IMR-90 (cell line): ENCODE results near the gene MTREX. TPM values are rescaled to one million over a fixed set of nuclear protein-coding genes. Genes with fewer than 3 reads are reported as not detected.

Experiments
- ATAC-seq: fragments of 200-7000 bp; cut with Tn5 transposase; 2 replicates; pipeline ENCODE4 v1.9.1; 2020; ENCODE audit warnings: low read depth, mild to moderate bottlenecking, moderate library complexity
- BruUV-seq: library from RNA; stranded (reverse); fragments of 400-500 nt; replicated peaks from 2 replicates; lab custom pipeline; 2021; lab: Mats Ljungman, UMichigan
- CTCF ChIA-PET: fragments of 300-600 bp; formaldehyde crosslinking; extraction: SDS; loops from one replicate; lab custom pipeline; 2021; ENCODE audit warnings: antibody characterized with exemption; lab: Yijun Ruan, JAX
- POLR2A ChIA-PET: fragments of 300-600 bp; sonication (Branson Sonifier 250); formaldehyde crosslinking; loops from one replicate; lab custom pipeline; 2022; ENCODE audit warnings: antibody characterized with exemption; ENCODE audit not compliant: unreplicated experiment; lab: Charles Lee
- DNase-seq: peaks from one replicate; pipeline ENCODE4 v3.0.0; 2013
- H2AFZ ChIP-seq: replicated peaks from 2 replicates; pipeline ENCODE3; 2013; ENCODE audit warnings: low read length, mild to moderate bottlenecking; ENCODE audit not compliant: poor library complexity
- H2AK5ac ChIP-seq: 2 replicates; pipeline ENCODE4 v1.6.1; 2013; ENCODE audit warnings: low read depth, low read length, inconsistent platforms
- H2AK9ac ChIP-seq: replicated peaks from 2 replicates; pipeline ENCODE3; 2013; ENCODE audit warnings: mild to moderate bottlenecking, low read depth, low read length, moderate library complexity; ENCODE audit not compliant: poor library complexity
- H2BK120ac ChIP-seq: 2 replicates; pipeline ENCODE4 v1.6.1; 2013; ENCODE audit warnings: low read depth, low read length, inconsistent platforms
- H2BK15ac ChIP-seq: 3 replicates; pipeline ENCODE4 v1.6.1; 2013; ENCODE audit warnings: low read depth, low read length, inconsistent platforms
- H2BK20ac ChIP-seq: 2 replicates; pipeline ENCODE4 v1.6.1; 2013; ENCODE audit warnings: low read depth, mild to moderate bottlenecking, inconsistent platforms, low read length, moderate library complexity
- H2BK5ac ChIP-seq: 2 replicates; pipeline ENCODE4 v1.6.1; 2013; ENCODE audit warnings: mild to moderate bottlenecking, low read depth, low read length, inconsistent platforms; ENCODE audit not compliant: poor library complexity, severe bottlenecking
- H3K14ac ChIP-seq: replicated peaks from 2 replicates; pipeline ENCODE4 v1.6.1; 2013; ENCODE audit warnings: low read depth, low read length, inconsistent platforms
- H3K18ac ChIP-seq: 2 replicates; pipeline ENCODE4 v1.6.1; 2013; ENCODE audit warnings: low read depth, low read length, control low read depth
- H3K23ac ChIP-seq: 2 replicates; pipeline ENCODE4 v1.6.1; 2013; ENCODE audit warnings: low read depth, low read length, inconsistent platforms
- H3K27ac ChIP-seq: 2 replicates; pipeline ENCODE4 v1.5.1; 2013; ENCODE audit warnings: mild to moderate bottlenecking, control low read depth, low read length; ENCODE audit not compliant: insufficient read depth
- H3K27me3 ChIP-seq: 2 replicates; pipeline ENCODE4 v1.6.1; 2013; ENCODE audit warnings: low read length; ENCODE audit not compliant: control insufficient read depth, insufficient read depth
- H3K36me3 ChIP-seq: 2 replicates; pipeline ENCODE4 v1.6.1; 2013; ENCODE audit warnings: low read length, mixed read lengths; ENCODE audit not compliant: control insufficient read depth, insufficient read depth
- H3K4ac ChIP-seq: 2 replicates; pipeline ENCODE4 v1.6.1; 2013; ENCODE audit warnings: low read depth, low read length, inconsistent platforms
- H3K4me1 ChIP-seq: 2 replicates; pipeline ENCODE4 v1.6.1; 2013; ENCODE audit warnings: low read length, mixed read lengths; ENCODE audit not compliant: control insufficient read depth, insufficient read depth
- H3K4me2 ChIP-seq: 2 replicates; pipeline ENCODE4 v1.6.1; 2013; ENCODE audit warnings: low read depth, mild to moderate bottlenecking, control low read depth, low read length, moderate library complexity
- H3K4me3 ChIP-seq: 2 replicates; pipeline ENCODE4 v1.5.1; 2013; ENCODE audit warnings: low read depth, mild to moderate bottlenecking, control low read depth, low read length, moderate library complexity; ENCODE audit not compliant: insufficient read depth
- H3K56ac ChIP-seq: 2 replicates; pipeline ENCODE4 v1.6.1; 2013; ENCODE audit warnings: low read length, inconsistent platforms; ENCODE audit not compliant: insufficient read depth; ENCODE audit errors: extremely low read depth
- H3K79me1 ChIP-seq, 2 experiments: 2 replicates each; pipeline ENCODE4 v1.6.1; 2013; ENCODE audit warnings: low read length in 2 of 2, inconsistent platforms in 1 of 2, low read depth in 1 of 2
- H3K9ac ChIP-seq: 2 replicates; pipeline ENCODE4 v1.6.1; 2013; ENCODE audit warnings: low read depth, low read length, control low read depth
- H3K9me1 ChIP-seq: 2 replicates; pipeline ENCODE4 v1.6.1; 2013; ENCODE audit warnings: low read length, inconsistent platforms; ENCODE audit not compliant: insufficient read depth
- H3K9me3 ChIP-seq: 2 replicates; pipeline ENCODE4 v1.6.1; 2013; ENCODE audit warnings: low read length; ENCODE audit not compliant: control insufficient read depth, insufficient read depth
- H4K20me1 ChIP-seq: 2 replicates; pipeline ENCODE4 v1.6.1; 2013; ENCODE audit warnings: low read length, inconsistent platforms; ENCODE audit not compliant: insufficient read depth
- H4K5ac ChIP-seq: 2 replicates; pipeline ENCODE4 v1.6.1; 2013; ENCODE audit warnings: mild to moderate bottlenecking, low read depth, low read length, control low read depth
- H4K8ac ChIP-seq, 2 experiments: 2 replicates each; pipeline ENCODE4 v1.6.1; 2013; ENCODE audit warnings: low read depth in 2 of 2, low read length in 2 of 2, control low read depth in 1 of 2, inconsistent platforms in 1 of 2
- H4K91ac ChIP-seq: 2 replicates; pipeline ENCODE4 v1.6.1; 2013; ENCODE audit warnings: low read depth, low read length, inconsistent platforms; ENCODE audit not compliant: insufficient read depth
- CEBPB ChIP-seq: IDR thresholded peaks from 2 replicates; pipeline ENCODE4 v1.6.1; 2012; ENCODE audit warnings: low read depth, low read length, improper control_type of control experiment
- CHD1 ChIP-seq: IDR thresholded peaks from 2 replicates; pipeline ENCODE4 v1.6.1; 2012; ENCODE audit warnings: low read depth, low read length, improper control_type of control experiment
- CTCF ChIP-seq: conservative IDR thresholded peaks from 2 replicates; pipeline ENCODE4 v1.5.1; 2012; ENCODE audit warnings: mild to moderate bottlenecking, low read depth, low read length, improper control_type of control experiment
- FOS ChIP-seq: fragments of 150-350 bp; IDR thresholded peaks from 2 replicates; pipeline ENCODE4 v1.6.1; 2016; ENCODE audit warnings: low read depth, low read length
- MAZ ChIP-seq: IDR thresholded peaks from 2 replicates; pipeline ENCODE4 v1.6.1; 2012; ENCODE audit warnings: low read depth, mild to moderate bottlenecking, low read length, improper control_type of control experiment, moderate library complexity, borderline replicate concordance
- MXI1 ChIP-seq: IDR thresholded peaks from 2 replicates; pipeline ENCODE4 v1.6.1; 2012; ENCODE audit warnings: low read depth, mild to moderate bottlenecking, low read length, moderate library complexity, borderline replicate concordance
- NFE2L2 ChIP-seq: fragments of 150-350 bp; IDR thresholded peaks from 2 replicates; pipeline ENCODE4 v1.6.1; 2016; ENCODE audit warnings: low read depth, mild to moderate bottlenecking, low read length
- POLR2A ChIP-seq: IDR thresholded peaks from 2 replicates; pipeline ENCODE4 v1.6.1; 2012; ENCODE audit warnings: mild to moderate bottlenecking, low read depth, low read length
- RAD21 ChIP-seq: IDR thresholded peaks from 2 replicates; pipeline ENCODE4 v1.6.1; 2012; ENCODE audit warnings: low read length, improper control_type of control experiment
- WGBS, 2 experiments: methylation state at CpG; one replicate each; pipeline versions ENCODE4 v1.1.5 to v1.1.7; 2013; ENCODE audit warnings: missing lambda C conversion rate in 2 of 2; ENCODE audit not compliant: insufficient read length in 1 of 2; ENCODE audit errors: extremely low coverage in 2 of 2; 5-methylcytosine and 5-hydroxymethylcytosine counted together
- dilution Hi-C: fragments of 300-500 bp; cut with HindIII; formaldehyde crosslinking; loops from one replicate; pipeline ENCODE4 v1.14.3; 2018; ENCODE audit warnings: low sequenced_read_pairs; ENCODE audit not compliant: unreplicated experiment
- in situ Hi-C: fragments of 300-500 bp; cut with MboI; formaldehyde crosslinking; loops from 3 replicates; pipeline ENCODE4 v1.14.3; 2019; ENCODE audit warnings: low sequenced_read_pairs, inconsistent platforms, mixed read lengths
- intact Hi-C: fragments of 100-400 bp; cut with micrococcal nuclease; formaldehyde crosslinking; loops from 2 replicates; pipeline ENCODE4 v1.10.0; 2022
- polyA plus RNA-seq, 3 experiments: library from polyadenylated mRNA; depleted of rRNA; stranded (reverse); fragments of >200 nt; gene quantifications; 2 replicates each; pipeline ENCODE4 v1.2.3, GENCODE V29; 2012; ENCODE audit warnings: low replicate concordance in 1 of 3
- total RNA-seq: library from RNA; depleted of rRNA; stranded (reverse); fragments of >200 nt; gene quantifications from 2 replicates; pipeline ENCODE4 v1.2.3, GENCODE V29; 2012
- TF ChIP-seq, protein P1 (sequence below): fragments of 150-350 bp; IDR thresholded peaks from 2 replicates; pipeline ENCODE4 v1.6.1; 2017; ENCODE audit warnings: mild to moderate bottlenecking, antibody characterized with exemption, low read length, low read depth

The MTREX gene
- total and polyA plus RNA-seq, 2 of the 4 experiments (the other 2 are of a cell fraction) = 22.1 to 33.2 TPM

DNA sequence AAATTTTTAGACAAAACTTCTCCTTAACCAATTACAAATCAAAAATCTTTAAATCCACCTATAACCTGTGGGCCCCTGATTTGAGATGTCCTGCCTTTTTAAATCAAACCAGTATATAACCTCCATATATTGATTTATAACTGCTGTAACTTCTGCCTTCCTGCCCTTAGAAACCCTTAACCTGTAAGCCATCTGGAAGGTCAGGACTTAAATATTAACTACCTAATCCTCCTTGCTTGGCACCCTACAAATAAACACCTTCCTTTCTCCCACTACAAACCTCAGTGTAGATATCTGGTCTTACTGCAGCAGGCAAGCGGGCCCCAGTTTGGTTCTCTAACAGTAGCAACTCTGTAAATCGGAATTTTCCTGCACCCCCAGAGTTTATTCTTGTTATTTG lies 83.9 kb downstream of the MTREX start:
- dilution Hi-C loops = no loop called here
- Histone ChIP-seq H3K4me2 (no peak overlapping the region), H3K79me1 (peaks cover 5 to 10% of the 10 kb centered on the region in 2 experiments; a peak in 2 of 4 replicates), H2AFZ (no peak overlapping the region), H2BK120ac (no peak overlapping the region), H3K14ac (no peak overlapping the region), H3K9me3 (peaks cover 5% of the 10 kb centered on the region), H3K56ac (no peak overlapping the region), H3K4me1 (no peaks in the 10 kb centered on the region), H3K27ac (no peak overlapping the region), H2AK5ac (no peak overlapping the region), H4K20me1 (no peaks in the 10 kb centered on the region), H4K5ac (no peak overlapping the region), H2BK20ac (no peak overlapping the region), H3K9me1 (no peaks in the 10 kb centered on the region), H3K4me3 (no peak overlapping the region), H2BK5ac (no peak overlapping the region), H3K27me3 (no peaks in the 10 kb centered on the region), H4K91ac (no peak overlapping the region), H3K4ac (no peak overlapping the region), H3K9ac (no peak overlapping the region), H3K36me3 (peaks cover 25% of the 10 kb centered on the region), H4K8ac (no peak overlapping the region), H2AK9ac (no peak overlapping the region), H3K23ac (no peak overlapping the region), H3K18ac (no peak overlapping the region), H2BK15ac (no peak overlapping the region)
- DNase-seq = no peak
- no CpG with 5 or more reads among the region's 2 CpGs for WGBS, 2 experiments
- in situ Hi-C loops = no loop called here
- TF ChIP-seq CTCF (no peak), MXI1 (no peak), MAZ (no peak), CEBPB (no peak), RAD21 (no peak), NFE2L2 (no peak), POLR2A (no peak), FOS (no peak), CHD1 (no peak)
- TF ChIP-seq, protein P1, sequence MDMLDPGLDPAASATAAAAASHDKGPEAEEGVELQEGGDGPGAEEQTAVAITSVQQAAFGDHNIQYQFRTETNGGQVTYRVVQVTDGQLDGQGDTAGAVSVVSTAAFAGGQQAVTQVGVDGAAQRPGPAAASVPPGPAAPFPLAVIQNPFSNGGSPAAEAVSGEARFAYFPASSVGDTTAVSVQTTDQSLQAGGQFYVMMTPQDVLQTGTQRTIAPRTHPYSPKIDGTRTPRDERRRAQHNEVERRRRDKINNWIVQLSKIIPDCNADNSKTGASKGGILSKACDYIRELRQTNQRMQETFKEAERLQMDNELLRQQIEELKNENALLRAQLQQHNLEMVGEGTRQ = no peak
- intact Hi-C loops = no loop called here
- ChIA-PET CTCF (no interaction called here), POLR2A (no interaction called here)
- ATAC-seq = no peak
- no TSS peak for BruUV-seq
